Hepatocyte (in vitro differentiated cells): ENCODE data around the gene CLPTM1.

Experiments
- EZH2 ChIP-seq: fragments of 200-600 bp; sonication (generic); IDR thresholded peaks from 2 replicates; pipeline ENCODE4 v1.6.1; 2016; ENCODE audit warnings: antibody characterized with exemption, mild to moderate bottlenecking, borderline replicate concordance
- EZH2phosphoT487 ChIP-seq: fragments of 200-600 bp; sonication (generic); IDR thresholded peaks from one replicate; pipeline ENCODE4 v1.6.1; 2018; ENCODE audit warnings: antibody characterized with exemption, mild to moderate bottlenecking, low read depth, moderate library complexity; ENCODE audit not compliant: unreplicated experiment, severe bottlenecking
- TF ChIP-seq, protein P1 (sequence below): fragments of 200-600 bp; sonication (generic); IDR thresholded peaks from 2 replicates; pipeline ENCODE4 v1.5.1; 2016; ENCODE audit warnings: antibody characterized with exemption, mild to moderate bottlenecking; ENCODE audit not compliant: poor library complexity

DNA sequence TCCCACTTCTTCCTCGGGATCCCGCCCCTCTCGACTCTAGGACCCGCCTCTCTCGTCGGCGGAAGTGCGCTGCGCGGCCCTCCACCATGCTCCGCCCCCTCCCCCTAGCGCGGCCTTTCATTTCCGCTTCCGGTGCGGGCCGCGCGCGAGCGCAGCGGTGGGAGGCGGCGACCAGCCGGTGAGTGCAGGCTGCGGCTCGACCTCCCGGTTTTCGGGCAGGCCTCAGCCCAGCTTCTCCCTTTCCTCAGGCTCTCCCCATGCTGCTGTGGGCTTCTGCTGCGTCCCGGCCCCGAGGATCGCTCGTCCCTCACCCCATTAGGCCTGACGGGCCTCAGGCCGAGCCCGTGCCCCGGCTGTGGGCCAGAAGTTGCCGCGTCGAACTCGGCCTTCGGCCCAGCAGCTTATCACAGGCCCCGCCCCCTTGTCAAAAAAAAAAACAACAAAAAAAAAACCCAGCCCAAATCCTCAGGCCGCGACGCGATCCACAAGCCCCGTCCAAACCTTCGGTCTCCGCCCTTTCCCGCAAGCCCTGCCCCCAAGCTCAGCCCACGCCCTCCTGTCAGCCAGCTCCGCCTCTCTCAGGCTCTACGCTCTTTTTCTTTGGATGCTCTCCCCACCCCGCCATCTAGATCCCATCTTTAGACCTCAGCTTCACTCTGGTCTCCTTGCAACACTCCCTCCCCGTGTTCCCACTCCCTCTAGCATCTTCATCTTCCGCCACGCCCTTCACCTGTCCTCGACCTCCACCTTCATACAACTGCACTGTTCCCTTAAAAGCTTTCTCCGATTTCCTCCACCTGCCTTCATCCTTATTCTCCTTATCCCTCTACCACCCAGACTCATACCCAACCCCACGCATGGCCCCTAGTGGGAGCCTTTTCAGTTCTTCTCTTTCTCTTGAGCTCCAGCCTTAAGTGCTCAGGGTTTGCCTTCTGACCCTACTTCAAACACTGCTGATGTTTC, 84.0 kb downstream of the CLPTM1 start, which contains the start of gene CLASRP:
- TF ChIP-seq EZH2phosphoT487: no peak
- TF ChIP-seq, protein P1, sequence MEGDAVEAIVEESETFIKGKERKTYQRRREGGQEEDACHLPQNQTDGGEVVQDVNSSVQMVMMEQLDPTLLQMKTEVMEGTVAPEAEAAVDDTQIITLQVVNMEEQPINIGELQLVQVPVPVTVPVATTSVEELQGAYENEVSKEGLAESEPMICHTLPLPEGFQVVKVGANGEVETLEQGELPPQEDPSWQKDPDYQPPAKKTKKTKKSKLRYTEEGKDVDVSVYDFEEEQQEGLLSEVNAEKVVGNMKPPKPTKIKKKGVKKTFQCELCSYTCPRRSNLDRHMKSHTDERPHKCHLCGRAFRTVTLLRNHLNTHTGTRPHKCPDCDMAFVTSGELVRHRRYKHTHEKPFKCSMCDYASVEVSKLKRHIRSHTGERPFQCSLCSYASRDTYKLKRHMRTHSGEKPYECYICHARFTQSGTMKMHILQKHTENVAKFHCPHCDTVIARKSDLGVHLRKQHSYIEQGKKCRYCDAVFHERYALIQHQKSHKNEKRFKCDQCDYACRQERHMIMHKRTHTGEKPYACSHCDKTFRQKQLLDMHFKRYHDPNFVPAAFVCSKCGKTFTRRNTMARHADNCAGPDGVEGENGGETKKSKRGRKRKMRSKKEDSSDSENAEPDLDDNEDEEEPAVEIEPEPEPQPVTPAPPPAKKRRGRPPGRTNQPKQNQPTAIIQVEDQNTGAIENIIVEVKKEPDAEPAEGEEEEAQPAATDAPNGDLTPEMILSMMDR: no peak
- no peak for TF ChIP-seq EZH2
